ENCODE results near the gene LRWD1.

The LRWD1 gene

GRCh38 chr7:102464577-102465280 lies at the start of gene LRWD1, which contains the start of gene ALKBH4:
Gene LRWD1 (plus strand): TSS chr7:102464984. CDS start chr7:102465081, 97 bp downstream.
Gene ALKBH4 (minus strand): TSS chr7:102464863. CDS start chr7:102464836, 27 bp downstream.
- FAIRE-seq: no peak

- no peak for FAIRE-seq
Measured at GRCh38 chr7:102415685-102416225, 49.0 kb upstream of the LRWD1 start.

GRCh38 chr7:102416406-102416805 lies 48.4 kb upstream of the LRWD1 start:
- FAIRE-seq: no peak

GRCh38 chr7:102417105-102417504 lies 47.7 kb upstream of the LRWD1 start:
- no peak for FAIRE-seq

GRCh38 chr7:102418592-102418991 lies 46.2 kb upstream of the LRWD1 start:
- FAIRE-seq: no peak

- FAIRE-seq: no peak
Measured at GRCh38 chr7:102421706-102422240, 43.0 kb upstream of the LRWD1 start.

GRCh38 chr7:102424129-102424551 lies 40.6 kb upstream of the LRWD1 start:
- no peak for FAIRE-seq

- no peak for FAIRE-seq
Measured at GRCh38 chr7:102424787-102425218, 40.0 kb upstream of the LRWD1 start.

GRCh38 chr7:102425639-102426267 lies 39.0 kb upstream of the LRWD1 start:
- no peak for FAIRE-seq

- no peak for FAIRE-seq
Measured at GRCh38 chr7:102426268-102427018, 38.3 kb upstream of the LRWD1 start.

- FAIRE-seq: no peak
Measured at GRCh38 chr7:102427019-102427405, 37.8 kb upstream of the LRWD1 start.

GRCh38 chr7:102429141-102429899 lies 35.5 kb upstream of the LRWD1 start:
- FAIRE-seq: no peak

GRCh38 chr7:102431617-102432298 lies 33.0 kb upstream of the LRWD1 start:
- no peak for FAIRE-seq

GRCh38 chr7:102432442-102433218 lies 32.2 kb upstream of the LRWD1 start:
- FAIRE-seq: no peak

GRCh38 chr7:102433219-102434038 lies 31.4 kb upstream of the LRWD1 start, which contains the start of gene ORAI2:
Gene ORAI2 (plus strand): TSS chr7:102433575. CDS start chr7:102438957, 5,382 bp downstream.
- no peak for FAIRE-seq

- FAIRE-seq: no peak
Measured at GRCh38 chr7:102434039-102434486, 30.7 kb upstream of the LRWD1 start.

GRCh38 chr7:102436118-102436517 lies 28.7 kb upstream of the LRWD1 start:
- FAIRE-seq: no peak

- FAIRE-seq: no peak
Measured at GRCh38 chr7:102439963-102440795, 24.6 kb upstream of the LRWD1 start.
